Motor neuron (in vitro differentiated cells): ENCODE results near the gene GP2. TPM values are rescaled to one million over a fixed set of nuclear protein-coding genes. Genes with fewer than 3 reads are reported as not detected.

ENCODE experiments used
- ATAC-seq, 8 experiments: fragments of 200-7000 bp; cut with Tn5 transposase; replicated peaks in 6 of 8; 2 replicates each; pipeline ENCODE4 v1.8.0; 2021; ENCODE audit warnings: mild to moderate bottlenecking in 8 of 8, moderate library complexity in 8 of 8
- H3K27ac ChIP-seq, 2 donors: fragments of 250-450 bp; sonication (Bioruptor Pico); 2 replicates each; pipeline ENCODE4 v1.9.0; 2021; ENCODE audit warnings: antibody characterized with exemption in 2 of 2, mild to moderate bottlenecking in 2 of 2, moderate library complexity in 1 of 2
- H3K4me1 ChIP-seq, 2 donors: fragments of 250-450 bp; sonication (Bioruptor Pico); replicated peaks in 1 of 2; 2 replicates each; pipeline ENCODE4 v1.6.1; 2021; ENCODE audit warnings: antibody characterized with exemption in 2 of 2, mild to moderate bottlenecking in 2 of 2, moderate library complexity in 1 of 2
- H3K4me3 ChIP-seq, 5 donors: fragments of 250-450 bp; sonication (Bioruptor Pico); 2 replicates each; pipeline ENCODE4 v1.9.0; 2021; ENCODE audit warnings: antibody characterized with exemption in 5 of 5, mild to moderate bottlenecking in 5 of 5, moderate library complexity in 4 of 5
- WGBS, 10 experiments: fragments of 450-650 bp; shearing (Covaris generic); methylation state at CpG; one replicate each; pipeline ENCODE4 v1.0.0; 2022; 5-methylcytosine and 5-hydroxymethylcytosine counted together
- in situ Hi-C, 9 experiments: fragments of 400-800 bp; cut with MboI; loops; one replicate each; pipeline ENCODE4 v1.15.0; 2021; ENCODE audit warnings: low sequenced_read_pairs in 9 of 9, low pct_unique_long_range_greater_than_20kb in 2 of 9; ENCODE audit not compliant: unreplicated experiment in 9 of 9
- total RNA-seq, 8 experiments: library from RNA; unstranded; fragments of 300-600 nt; gene quantifications; 2 replicates each; pipeline versions ENCODE4 v1.2.3 to v1.2.4, GENCODE V29; 2022

Gene GP2
- total RNA-seq, 8 experiments from 2014 or later = 0.14 to 0.21 TPM; not detected in 6

DNA sequence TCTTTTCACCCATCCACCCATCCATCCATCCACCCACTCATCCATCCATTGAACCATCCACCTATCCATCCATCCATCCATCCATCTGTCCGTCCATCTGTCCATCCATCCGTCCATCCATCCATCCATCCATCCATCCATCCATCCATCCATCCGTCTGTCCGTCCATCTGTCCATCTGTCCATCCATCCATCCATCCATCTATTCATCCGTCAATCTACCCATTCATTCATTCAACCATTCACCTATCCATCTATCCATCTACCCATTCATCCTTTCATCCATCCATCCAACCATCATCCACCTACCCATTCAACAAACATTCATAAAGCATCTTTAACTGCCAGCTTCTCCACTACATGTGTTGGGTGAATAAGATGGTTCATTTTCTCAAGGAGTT is 28.9 kb downstream of the GP2 start:
- ATAC-seq = no peak
- Histone ChIP-seq H3K27ac (no peak overlapping the region), H3K4me1 (peaks cover 0 to 5% of the 10 kb centered on the region in 2 donors), H3K4me3 (no peak overlapping the region)
- in situ Hi-C loops = loop anchor here in 2 of 9 experiments (25.0 kb wide), 1 partner anchor 386 kb away; no protein-coding TSS in a partner anchor
- WGBS, 10 experiments = 4 to 89% (median 60%) methylated on average over 1 to 5 of the region's 5 CpGs; no CpG with 5 or more reads in 1 of the 10 experiments

DNA sequence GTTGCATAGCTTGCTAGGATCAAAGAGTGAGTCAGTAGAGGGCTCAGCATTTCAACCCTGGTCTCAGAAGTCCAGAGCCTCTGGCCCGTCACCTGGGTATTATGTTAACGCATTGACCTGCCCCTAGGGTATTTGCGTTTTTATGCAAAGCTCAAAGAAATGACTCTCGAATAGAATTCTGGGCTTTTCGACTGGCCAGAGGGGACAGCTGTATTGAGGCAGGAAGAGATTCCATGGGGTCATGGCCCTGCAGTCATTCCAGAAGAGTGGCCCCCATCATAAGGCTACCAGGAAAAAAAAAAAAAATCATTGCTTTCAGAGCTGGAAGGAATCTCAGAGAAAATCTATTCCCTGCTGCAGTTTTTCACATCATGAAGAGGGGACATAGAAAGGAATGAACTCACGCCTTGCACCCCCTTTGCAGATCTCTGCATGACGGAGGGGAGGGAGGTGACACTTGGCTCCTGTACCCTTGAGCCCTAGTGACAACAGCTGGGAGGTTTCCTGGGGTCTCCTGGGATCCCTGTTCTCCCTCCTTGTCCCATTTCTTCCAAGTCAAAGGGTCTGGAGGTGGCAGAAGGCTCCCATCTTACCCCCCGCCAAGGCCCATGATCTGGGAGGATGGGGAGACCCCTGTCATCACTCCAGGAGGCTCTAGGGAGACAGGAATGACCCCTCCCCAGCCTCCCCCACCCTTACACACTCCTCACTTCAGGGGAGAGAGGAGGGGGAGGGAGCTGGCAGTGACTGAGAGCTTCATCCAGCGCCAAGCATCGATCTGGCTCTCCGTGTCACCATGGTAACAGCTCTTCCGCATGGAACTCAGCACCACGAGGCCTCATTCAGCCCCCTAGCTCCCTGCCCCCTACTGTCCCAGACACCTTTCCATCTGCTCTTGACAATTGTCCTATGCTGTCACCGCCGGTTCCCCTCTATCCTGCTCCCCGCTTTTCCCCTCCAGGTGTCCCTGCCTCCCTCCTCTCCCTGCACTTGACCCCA is 35.8 kb downstream of the GP2 start:
- in situ Hi-C loops = loop anchor here in 2 of 9 experiments (25.0 kb wide), 1 partner anchor 379 kb away; no protein-coding TSS in a partner anchor
- peak overlapping the region; percentile 88 to 96 for H3K27ac ChIP-seq

DNA sequence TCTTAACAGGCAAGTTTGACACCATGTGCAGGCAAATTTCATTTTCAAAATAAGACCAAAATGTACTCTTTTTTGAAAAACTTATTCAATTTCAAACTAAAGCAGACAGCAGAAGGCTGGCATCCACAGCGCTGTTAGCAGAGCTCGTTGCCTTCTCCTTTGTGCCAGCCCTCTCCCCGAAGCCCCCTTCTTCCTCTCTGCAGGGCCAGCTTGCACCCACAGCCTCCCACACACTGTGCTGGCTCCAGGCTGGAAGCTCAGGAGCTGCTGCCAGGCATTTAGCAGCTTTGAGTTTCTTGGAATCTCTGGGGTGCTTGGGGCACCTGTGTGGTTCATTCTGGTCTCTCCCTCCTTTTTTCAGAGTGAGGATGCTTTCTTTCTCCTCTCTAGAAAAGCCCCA is 37.7 kb downstream of the GP2 start:
- no peak overlapping the region for H3K4me3 ChIP-seq
- H3K27ac ChIP-seq = no peak overlapping the region
- in situ Hi-C loops = loop anchor here in 2 of 9 experiments (25.0 kb wide), 1 partner anchor 377 kb away; no protein-coding TSS in a partner anchor
- 0 to 83% (median 80%) methylated on average over 1 to 3 of the region's 3 CpGs; no CpG with 5 or more reads in 5 of the 10 experiments for WGBS, 10 experiments
- H3K4me1 ChIP-seq = peaks cover 26 to 35% of the 10 kb centered on the region in 2 donors
- no peak for ATAC-seq

More for the DNA sequence above, 35.8 kb downstream of the GP2 start:
- H3K4me3 ChIP-seq = no peak overlapping the region
- 11 to 62% (median 45%) methylated on average over 1 to 6 of the region's 16 CpGs; no CpG with 5 or more reads in 1 of the 10 experiments for WGBS, 10 experiments
- peak in 5 of 8 experiments; percentile 95 to 98 (median 96) for ATAC-seq
- H3K4me1 ChIP-seq = peaks cover 24 to 35% of the 10 kb centered on the region in 2 donors

DNA sequence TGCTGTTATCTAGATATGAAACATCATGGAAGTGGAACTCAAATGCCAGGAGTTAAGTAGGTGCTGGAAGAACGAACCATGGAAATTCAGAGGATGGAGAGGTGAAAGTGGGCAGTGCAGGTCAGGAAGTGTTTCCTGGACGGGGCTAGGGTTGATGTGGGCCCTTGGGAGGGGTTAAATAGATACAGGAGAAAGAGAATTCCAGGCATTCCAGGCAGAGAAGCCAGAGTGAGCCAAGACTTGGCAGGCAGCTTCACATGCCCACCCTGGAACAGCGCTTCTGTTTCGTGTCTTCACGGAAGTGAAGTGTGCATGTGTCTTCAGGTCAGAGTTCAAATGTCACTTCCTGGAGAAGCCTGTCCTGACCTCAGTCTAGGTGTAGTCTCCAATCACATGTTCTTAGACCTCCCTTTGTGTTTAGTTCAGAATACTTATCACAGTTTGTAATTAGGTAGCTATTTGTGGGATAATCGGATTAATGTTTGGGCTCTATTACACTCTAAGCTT is 41.3 kb downstream of the GP2 start:
- Histone ChIP-seq H3K27ac (no peak overlapping the region), H3K4me1 (peaks cover 9 to 14% of the 10 kb centered on the region in 2 donors), H3K4me3 (no peak overlapping the region)
- ATAC-seq = no peak
- WGBS, 10 experiments = 0 to 90% (median 53%) methylated on average over 1 to 5 of the region's 6 CpGs; no CpG with 5 or more reads in 1 of the 10 experiments
- in situ Hi-C loops = loop anchor here in 2 of 9 experiments (25.0 kb wide), 1 partner anchor 374 kb away; no protein-coding TSS in a partner anchor

DNA sequence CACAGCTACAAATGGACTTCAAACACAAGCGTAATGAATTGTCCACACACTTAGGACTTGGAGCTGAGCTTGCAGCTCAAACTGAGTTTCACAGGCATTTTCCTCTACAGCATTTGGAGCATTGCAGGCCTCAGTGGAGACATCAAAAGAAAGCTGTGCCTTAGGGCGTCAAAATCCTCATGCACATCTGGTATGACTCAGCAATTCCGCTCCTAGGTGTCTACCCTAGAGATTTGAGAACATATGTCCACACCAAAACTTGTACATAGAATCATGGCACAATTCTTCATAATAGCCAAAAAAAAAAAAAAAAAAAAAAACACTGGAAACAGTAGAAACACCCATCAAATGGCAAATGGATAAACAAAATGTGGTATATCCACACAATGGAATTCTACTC is 47.1 kb downstream of the GP2 start:
- Histone ChIP-seq H3K4me1 (no peaks in the 10 kb centered on the region), H3K4me3 (no peak overlapping the region), H3K27ac (no peak overlapping the region)
- peak in 1 of 8 experiments; percentile 19 for ATAC-seq
- in situ Hi-C loops = loop anchor here in 2 of 9 experiments (25.0 kb wide), 1 partner anchor 368 kb away; no protein-coding TSS in a partner anchor
- WGBS, 10 experiments = 0 to 100% (median 41%) methylated on average over 1 to 3 of the region's 3 CpGs; no CpG with 5 or more reads in 2 of the 10 experiments

DNA sequence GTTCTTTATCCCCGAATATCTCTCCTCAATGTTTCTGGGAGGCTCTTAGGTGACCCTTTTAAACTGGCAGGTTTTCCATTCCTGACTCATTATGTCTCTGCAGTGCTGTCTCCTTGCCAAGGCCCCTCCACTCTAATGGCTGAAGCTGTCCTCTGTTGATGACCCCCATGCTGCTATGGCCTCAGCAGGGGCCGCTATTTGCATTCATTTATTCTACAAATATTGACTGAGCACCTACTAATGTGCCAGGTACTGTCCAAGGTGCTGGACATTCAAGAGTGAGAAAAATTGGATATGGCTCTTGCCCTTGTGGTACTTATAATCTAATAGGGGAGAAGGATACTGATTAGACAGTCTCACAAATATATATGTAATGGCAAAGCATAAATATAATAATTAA is 55.4 kb downstream of the GP2 start:
- ATAC-seq = no peak
- no peak overlapping the region for H3K27ac ChIP-seq
- no peak overlapping the region for H3K4me3 ChIP-seq
- 0 to 100% (median 69%) methylated on average over 1 to 2 of the region's 2 CpGs; no CpG with 5 or more reads in 2 of the 10 experiments for WGBS, 10 experiments
- H3K4me1 ChIP-seq = peaks cover 0 to 12% of the 10 kb centered on the region in 2 donors
- in situ Hi-C loops = no loop called here

DNA sequence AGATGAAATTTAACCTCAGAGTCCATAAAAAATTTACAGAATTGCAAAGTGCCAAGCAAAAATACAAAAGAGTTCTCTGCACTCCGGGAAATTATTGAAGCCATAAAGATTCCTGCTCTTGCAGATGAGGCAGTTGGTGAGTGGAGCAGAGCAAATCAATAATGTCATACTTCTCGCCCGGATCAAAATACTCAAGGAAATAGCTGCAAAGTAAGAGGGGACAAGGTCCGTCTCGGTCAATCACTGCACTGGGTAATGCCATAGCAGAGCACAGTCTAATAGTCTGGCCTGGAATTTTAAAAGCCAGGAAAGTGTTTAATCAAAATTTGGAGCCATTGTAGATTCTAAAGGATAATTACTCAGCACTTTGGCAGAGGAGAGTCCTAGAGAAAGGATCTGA is 58.9 kb downstream of the GP2 start:
- Histone ChIP-seq H3K4me3 (no peak overlapping the region), H3K4me1 (peaks cover 0 to 19% of the 10 kb centered on the region in 2 donors), H3K27ac (no peak overlapping the region)
- in situ Hi-C loops = no loop called here
- peak in 1 of 8 experiments; percentile 46 for ATAC-seq
- 0 to 80% (median 48%) methylated on average over 1 to 5 of the region's 5 CpGs for WGBS, 10 experiments

DNA sequence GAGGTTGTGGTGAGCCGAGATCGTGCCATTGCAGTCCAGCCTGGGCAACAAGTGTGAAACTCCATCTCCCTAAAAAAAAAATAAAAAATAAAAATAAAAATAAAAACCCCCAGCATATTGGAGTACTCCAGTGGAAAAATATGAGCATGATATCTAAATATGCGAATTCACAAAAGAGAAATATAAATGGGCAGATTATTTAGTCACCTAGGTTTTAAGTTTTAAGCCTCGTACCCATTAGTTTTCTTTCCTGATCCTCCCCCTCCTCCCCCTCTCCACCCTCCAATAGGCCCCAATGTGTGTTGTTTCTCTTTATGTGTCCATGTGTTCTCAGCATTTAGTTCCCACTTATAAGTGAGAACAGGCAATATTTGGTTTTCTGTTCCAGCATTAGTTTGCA is 62.3 kb downstream of the GP2 start:
- Histone ChIP-seq H3K4me3 (no peak overlapping the region), H3K4me1 (peaks cover 0 to 20% of the 10 kb centered on the region in 2 donors), H3K27ac (no peak overlapping the region)
- no peak for ATAC-seq
- in situ Hi-C loops = no loop called here
- WGBS, 10 experiments = 21 to 96% (median 79%) methylated on average over 1 to 4 of the region's 4 CpGs; no CpG with 5 or more reads in 1 of the 10 experiments

DNA sequence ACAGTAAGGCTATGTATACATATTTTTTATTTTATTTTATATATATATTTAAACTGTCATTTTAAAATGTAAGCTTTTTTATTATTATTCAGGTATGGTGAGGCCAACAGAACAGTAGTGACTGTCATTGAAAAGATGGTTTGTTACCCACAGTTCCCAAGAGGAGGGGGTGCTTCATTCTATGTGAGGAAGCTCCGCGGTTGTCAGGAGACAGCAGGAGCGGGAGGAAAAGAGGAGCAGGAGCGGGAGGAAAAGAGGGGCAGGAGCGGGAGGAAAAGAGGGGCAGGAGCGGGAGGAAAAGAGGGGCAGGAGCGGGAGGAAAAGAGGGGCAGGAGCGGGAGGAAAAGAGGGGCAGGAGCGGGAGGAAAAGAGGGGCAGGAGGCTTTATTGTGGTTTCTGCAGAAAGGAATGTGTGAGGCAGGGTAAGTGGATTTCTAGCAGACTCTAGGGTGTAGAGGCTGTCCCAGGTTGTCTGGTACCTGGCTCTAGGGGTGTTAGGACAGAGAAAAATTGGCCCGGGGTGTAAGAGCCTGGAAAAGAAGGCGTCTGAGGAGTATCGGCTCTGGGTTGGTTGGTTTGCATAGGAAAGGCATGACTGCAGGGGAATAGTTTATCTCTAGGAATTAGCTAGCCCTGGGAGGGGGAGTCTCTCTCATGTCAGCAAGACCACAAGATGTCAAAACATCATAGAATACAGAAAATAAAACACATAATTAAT is 64.0 kb downstream of the GP2 start:
- WGBS, 10 experiments = 0 to 59% (median 19%) methylated on average over 1 to 6 of the region's 12 CpGs; no CpG with 5 or more reads in 4 of the 10 experiments
- Histone ChIP-seq H3K27ac (no peak overlapping the region), H3K4me3 (no peak overlapping the region), H3K4me1 (peaks cover 0 to 10% of the 10 kb centered on the region in 2 donors)
- in situ Hi-C loops = no loop called here
- ATAC-seq = no peak

DNA sequence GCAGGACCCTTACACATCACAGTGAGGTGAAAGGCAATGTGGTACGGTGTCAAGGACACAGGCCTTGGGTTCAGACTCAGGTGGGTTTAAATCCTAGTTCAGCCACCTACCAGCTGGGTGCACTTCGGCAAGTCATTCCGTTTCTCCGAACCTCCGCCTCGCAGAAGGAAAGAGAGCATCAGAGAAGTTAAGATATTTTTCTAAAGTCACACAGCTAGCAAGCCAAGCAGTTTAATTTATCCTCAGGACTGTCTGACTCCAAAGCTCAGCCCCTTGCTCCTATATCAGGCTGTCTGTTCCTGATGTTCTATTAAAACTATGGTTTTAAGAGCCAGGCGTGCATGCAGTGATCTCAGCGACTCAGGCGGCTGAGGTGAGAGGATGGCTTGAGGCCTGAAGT is 65.1 kb downstream of the GP2 start:
- no peak overlapping the region for H3K4me3 ChIP-seq
- no peak overlapping the region for H3K27ac ChIP-seq
- in situ Hi-C loops = no loop called here
- WGBS, 10 experiments = 8 to 100% (median 86%) methylated on average over 1 to 8 of the region's 9 CpGs; no CpG with 5 or more reads in 2 of the 10 experiments
- H3K4me1 ChIP-seq = peaks cover 0 to 7% of the 10 kb centered on the region in 2 donors
- no peak for ATAC-seq

DNA sequence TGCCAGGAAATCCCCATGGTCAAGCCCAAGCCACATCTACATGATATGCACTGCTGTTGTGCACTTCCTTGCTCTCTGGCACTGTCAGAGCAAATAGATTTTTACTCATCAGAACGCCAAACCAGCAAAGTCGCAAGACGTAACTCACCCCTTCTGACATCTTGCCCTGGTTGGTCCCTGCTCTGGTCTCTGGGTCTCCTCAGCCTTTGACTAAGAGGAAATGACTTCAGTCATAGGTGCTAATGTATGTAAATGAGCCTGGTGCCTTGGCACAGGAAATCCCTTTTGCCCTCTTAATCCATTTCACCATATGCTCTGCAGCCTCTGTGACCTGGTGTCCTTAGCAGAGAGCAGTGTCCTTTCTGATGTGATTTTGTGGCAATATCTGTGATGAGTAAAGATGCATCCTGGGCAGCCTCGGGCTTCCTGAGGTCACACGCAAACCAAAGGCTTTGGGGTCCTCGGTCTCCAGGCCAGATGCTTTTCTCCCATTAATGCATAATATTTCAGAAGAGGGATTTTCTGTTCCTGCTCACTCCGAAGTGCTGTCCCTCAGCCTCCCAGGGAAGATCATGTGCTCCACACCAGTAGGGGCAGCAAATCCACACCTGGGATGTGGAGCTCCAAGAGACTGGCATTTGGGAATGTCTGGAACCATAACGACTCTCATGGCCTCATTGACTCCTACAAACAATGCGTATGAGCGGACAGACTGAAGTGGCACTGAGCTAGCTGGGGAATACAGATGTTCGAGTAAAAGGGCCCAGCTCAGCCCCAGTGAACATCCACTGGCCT is 66.9 kb downstream of the GP2 start:
- Histone ChIP-seq H3K4me1 (peaks cover 0 to 7% of the 10 kb centered on the region in 2 donors), H3K4me3 (no peak overlapping the region), H3K27ac (no peak overlapping the region)
- in situ Hi-C loops = no loop called here
- no peak for ATAC-seq
- 28 to 100% (median 80%) methylated on average over 1 to 11 of the region's 11 CpGs; no CpG with 5 or more reads in 2 of the 10 experiments for WGBS, 10 experiments
